Right ventricle myocardium superior (tissue), 1 donor: ENCODE data around the gene DNAI1. TPM values are rescaled to one million over a fixed set of nuclear protein-coding genes. Genes with fewer than 3 reads are reported as not detected.

ENCODE experiments used
- ATAC-seq: fragments of 200-7000 bp; cut with Tn5 transposase; one replicate; pipeline ENCODE4 v1.9.1; 2020; ENCODE audit warnings: mild to moderate bottlenecking; ENCODE audit not compliant: poor library complexity
- DNase-seq: peaks from one replicate; pipeline ENCODE4 v3.0.0-alpha.2; 2020
- intact Hi-C: fragments of 100-400 bp; cut with DNase I; formaldehyde crosslinking; loops from one replicate; pipeline ENCODE4 v1.11.2; 2022
- total RNA-seq: library from RNA; stranded (reverse); fragmentation: NEBNext Ultra II Directional; extraction: Animal tissue kit (Norgen Biotek cat#: 25700); gene quantifications from one replicate; pipeline ENCODE4 v1.2.1, GENCODE V29; 2021
- donor health status: DM: no; HTN: yes; CAD: no; lungs with severe emphysema.

Gene DNAI1
- total RNA-seq, 1 donor from 2014 or later: not detected

GRCh38 chr9:34443976-34444375 is 14.6 kb upstream of the DNAI1 start:
- intact Hi-C loops: no loop called here
- DNase-seq (no peak), ATAC-seq (no peak)

- DNase-seq: no peak
- peak; percentile 66 for ATAC-seq
- intact Hi-C loops: no loop called here
Measured at GRCh38 chr9:34446468-34446891, 12.1 kb upstream of the DNAI1 start.

- intact Hi-C loops: no loop called here
- ATAC-seq: no peak
- DNase-seq: no peak
Measured at GRCh38 chr9:34446951-34447350, 11.7 kb upstream of the DNAI1 start.

- DNase-seq: no peak
- ATAC-seq: no peak
- intact Hi-C loops: no loop called here
Measured at GRCh38 chr9:34450644-34451043, 8.0 kb upstream of the DNAI1 start.

GRCh38 chr9:34451135-34451534 is 7.5 kb upstream of the DNAI1 start:
- peak; percentile 73 for ATAC-seq
- DNase-seq: no peak
- intact Hi-C loops: no loop called here

GRCh38 chr9:34451545-34451944 is 7.1 kb upstream of the DNAI1 start:
- intact Hi-C loops: no loop called here
- DNase-seq (no peak), ATAC-seq (no peak)

GRCh38 chr9:34452568-34452967 is 6.0 kb upstream of the DNAI1 start:
- ATAC-seq (no peak), DNase-seq (no peak)
- intact Hi-C loops: no loop called here

- intact Hi-C loops: no loop called here
- no peak for ATAC-seq
- DNase-seq: no peak
Measured at GRCh38 chr9:34454571-34455065, 4.0 kb upstream of the DNAI1 start.

GRCh38 chr9:34456151-34456550 is 2.5 kb upstream of the DNAI1 start:
- no peak for ATAC-seq
- intact Hi-C loops: no loop called here
- no peak for DNase-seq

- DNase-seq (no peak), ATAC-seq (no peak)
- intact Hi-C loops: no loop called here
Measured at GRCh38 chr9:34456746-34457145, 1.9 kb upstream of the DNAI1 start.

GRCh38 chr9:34457266-34458012 is 1.2 kb upstream of the DNAI1 start:
- intact Hi-C loops: no loop called here
- DNase-seq (peak; percentile 87), ATAC-seq (peak; percentile 70)

- intact Hi-C loops: no loop called here
- no peak for DNase-seq
- ATAC-seq: no peak
Measured at GRCh38 chr9:34458959-34459340, 345 bp downstream of the DNAI1 start.

- DNase-seq: no peak
- intact Hi-C loops: no loop called here
- ATAC-seq: no peak
Measured at GRCh38 chr9:34459356-34459755, 751 bp downstream of the DNAI1 start.

GRCh38 chr9:34459941-34460340 is 1.3 kb downstream of the DNAI1 start:
- ATAC-seq (no peak), DNase-seq (no peak)
- intact Hi-C loops: no loop called here

- DNase-seq: no peak
- no peak for ATAC-seq
- intact Hi-C loops: no loop called here
Measured at GRCh38 chr9:34463098-34463900, 4.7 kb downstream of the DNAI1 start.

GRCh38 chr9:34463901-34464232 is 5.3 kb downstream of the DNAI1 start:
- intact Hi-C loops: no loop called here
- DNase-seq: no peak
- no peak for ATAC-seq

- no peak for ATAC-seq
- no peak for DNase-seq
- intact Hi-C loops: no loop called here
Measured at GRCh38 chr9:34464571-34464970, 6.0 kb downstream of the DNAI1 start.

- ATAC-seq (no peak), DNase-seq (no peak)
- intact Hi-C loops: no loop called here
Measured at GRCh38 chr9:34465468-34465867, 6.9 kb downstream of the DNAI1 start.

GRCh38 chr9:34475097-34475496 is 16.5 kb downstream of the DNAI1 start:
- DNase-seq (no peak), ATAC-seq (no peak)
- intact Hi-C loops: no loop called here

- DNase-seq (no peak), ATAC-seq (no peak)
- intact Hi-C loops: no loop called here
Measured at GRCh38 chr9:34477541-34477940, 18.9 kb downstream of the DNAI1 start.
